Activated naive CD8-positive, alpha-beta T cell treated with anti-CD3 and anti-CD28 coated beads, Interleukin-2, amount 50 U/mL, for 24 hours (primary cell): ENCODE measurements around the gene SYT1.

ENCODE experiments used
- ATAC-seq: fragments of 150-1000 bp; cut with Tn5 transposase; one replicate; pipeline ENCODE4 v1.10.0; 2021
- DNase-seq: peaks from one replicate; pipeline ENCODE4 v3.0.0; 2021
- H3K27ac Mint-ChIP-seq: one replicate; pipeline ENCODE4 v1.8.0; 2021; ENCODE audit warnings: mild to moderate bottlenecking, mixed read lengths
- H3K27me3 Mint-ChIP-seq: one replicate; pipeline ENCODE4 v1.8.0; 2021; ENCODE audit warnings: mixed read lengths
- H3K36me3 Mint-ChIP-seq: one replicate; pipeline ENCODE4 v1.8.0; 2021; ENCODE audit warnings: low read depth, mixed read lengths
- H3K4me1 Mint-ChIP-seq: one replicate; pipeline ENCODE4 v1.8.0; 2021; ENCODE audit warnings: mixed read lengths
- H3K4me3 Mint-ChIP-seq: one replicate; pipeline ENCODE4 v1.8.0; 2021; ENCODE audit warnings: mild to moderate bottlenecking, moderate library complexity, mixed read lengths
- H3K9me3 Mint-ChIP-seq: one replicate; pipeline ENCODE4 v1.8.0; 2021; ENCODE audit warnings: mixed read lengths

Gene SYT1

DNA sequence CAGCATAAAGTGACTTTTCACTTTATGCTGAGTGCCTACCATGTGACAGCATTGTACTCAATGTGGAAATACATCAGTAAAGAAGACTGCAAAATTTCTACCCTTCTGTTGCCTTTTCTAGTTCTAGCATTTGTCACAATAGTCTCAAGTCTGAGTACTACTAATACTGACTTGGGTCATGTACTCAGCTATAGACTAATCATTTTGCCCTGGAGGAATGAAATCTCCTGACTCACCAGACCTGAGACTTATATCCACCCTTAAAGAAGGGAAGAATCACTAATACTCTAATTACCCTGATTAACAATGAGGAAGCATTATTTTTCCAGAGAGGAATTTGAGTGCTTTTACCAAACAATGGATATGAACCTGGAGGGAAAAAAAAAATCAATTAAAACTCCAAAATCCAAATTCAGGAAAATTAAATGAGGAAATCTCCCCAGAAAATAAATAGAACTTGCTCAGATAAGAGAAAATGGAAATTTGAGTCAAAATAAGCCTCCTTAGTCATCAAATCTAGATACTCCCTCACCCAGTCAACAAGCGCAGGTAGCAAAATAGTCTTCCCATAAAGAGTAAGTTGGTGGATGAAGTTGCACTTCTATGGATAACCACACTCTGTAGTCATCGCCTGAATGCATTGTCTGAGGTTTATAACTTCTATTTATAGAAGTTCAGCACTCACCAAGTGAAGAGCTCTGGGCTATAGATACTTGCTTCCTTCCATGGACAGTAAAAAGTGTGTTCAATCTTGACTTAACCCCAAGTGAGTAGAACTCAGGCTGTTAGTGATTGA is 386.6 kb downstream of the SYT1 start:
- peaks cover 10% of the 10 kb centered on the region for H3K9me3 Mint-ChIP-seq
- no peak overlapping the region for H3K27ac Mint-ChIP-seq
- no peak for DNase-seq
- H3K4me1 Mint-ChIP-seq, result no peaks in the 10 kb centered on the region
- H3K36me3 Mint-ChIP-seq, result no peaks in the 10 kb centered on the region
- ATAC-seq, result no peak
- no peaks in the 10 kb centered on the region for H3K27me3 Mint-ChIP-seq
- H3K4me3 Mint-ChIP-seq, result no peak overlapping the region

DNA sequence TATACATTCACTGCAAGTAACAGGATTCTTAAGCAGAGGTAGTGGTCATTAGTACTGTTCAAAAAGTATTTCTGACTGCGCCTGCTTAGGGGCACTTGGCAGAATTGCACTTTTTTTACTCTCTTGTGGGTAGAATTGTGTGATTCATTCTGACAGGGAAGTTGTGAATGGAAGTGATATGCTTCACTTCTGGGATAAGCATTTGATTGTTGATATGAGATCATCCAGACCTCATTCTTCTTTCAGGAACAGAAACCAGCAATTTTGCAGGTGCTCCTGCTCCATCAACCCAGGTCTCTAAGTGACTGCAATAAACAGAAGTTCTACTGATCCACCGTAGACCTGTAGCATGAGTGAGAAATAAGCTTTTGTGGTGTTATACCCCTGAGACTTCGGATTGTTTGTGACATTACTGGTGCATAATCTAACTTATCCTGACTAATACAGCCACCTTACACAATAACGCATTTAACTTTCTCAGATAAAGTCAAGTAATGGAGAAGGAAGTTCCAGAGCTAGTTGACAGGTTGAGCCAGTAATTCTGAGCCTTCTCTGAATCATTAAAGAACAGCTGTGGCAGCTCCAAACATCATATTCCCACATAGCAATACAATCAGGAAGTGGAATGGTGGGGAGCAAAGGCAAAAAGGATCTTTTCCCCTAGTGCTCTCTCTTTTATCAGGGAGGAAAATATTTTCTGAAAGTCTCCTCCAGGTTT is 387.9 kb downstream of the SYT1 start:
- H3K27ac Mint-ChIP-seq, result no peak overlapping the region
- H3K36me3 Mint-ChIP-seq, result no peaks in the 10 kb centered on the region
- H3K4me1 Mint-ChIP-seq, result no peaks in the 10 kb centered on the region
- DNase-seq, result no peak
- ATAC-seq, result no peak
- no peak overlapping the region for H3K4me3 Mint-ChIP-seq
- H3K27me3 Mint-ChIP-seq, result no peaks in the 10 kb centered on the region
- H3K9me3 Mint-ChIP-seq, result peaks cover 10% of the 10 kb centered on the region

DNA sequence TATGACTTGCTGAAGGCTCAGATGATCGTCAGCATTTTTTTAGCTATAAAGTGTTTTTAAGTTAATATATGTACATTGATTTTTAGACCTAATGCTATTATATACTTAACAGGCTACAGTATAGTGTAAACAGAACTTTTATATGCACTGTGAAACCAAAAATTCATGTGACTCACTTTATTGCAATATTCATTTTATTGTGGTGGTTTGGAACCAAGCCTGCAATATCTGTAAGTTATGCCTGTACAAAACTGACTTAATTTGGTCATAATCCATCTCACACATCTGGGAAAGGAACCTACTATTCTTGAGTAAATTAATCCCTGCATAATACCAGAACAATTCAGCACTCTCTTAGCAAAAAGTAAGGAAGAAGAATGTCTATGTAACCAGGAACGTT is 390.7 kb downstream of the SYT1 start:
- no peaks in the 10 kb centered on the region for H3K27me3 Mint-ChIP-seq
- DNase-seq (no peak), ATAC-seq (no peak)
- H3K4me1 Mint-ChIP-seq, result no peaks in the 10 kb centered on the region
- peaks cover 3% of the 10 kb centered on the region for H3K9me3 Mint-ChIP-seq
- no peak overlapping the region for H3K27ac Mint-ChIP-seq
- H3K36me3 Mint-ChIP-seq, result no peaks in the 10 kb centered on the region
- H3K4me3 Mint-ChIP-seq, result no peak overlapping the region

GRCh38 chr12:79260923-79261322 is 396.3 kb downstream of the SYT1 start:
- Mint-ChIP-seq H3K27ac (no peak overlapping the region), H3K4me3 (no peak overlapping the region), H3K9me3 (no peaks in the 10 kb centered on the region)

GRCh38 chr12:79262938-79263337 is 398.4 kb downstream of the SYT1 start:
- no peak overlapping the region for H3K27ac Mint-ChIP-seq
- no peak overlapping the region for H3K4me3 Mint-ChIP-seq
- no peaks in the 10 kb centered on the region for H3K36me3 Mint-ChIP-seq
- no peaks in the 10 kb centered on the region for H3K27me3 Mint-ChIP-seq
- no peak for DNase-seq
- ATAC-seq, result no peak
- no peaks in the 10 kb centered on the region for H3K4me1 Mint-ChIP-seq
- no peaks in the 10 kb centered on the region for H3K9me3 Mint-ChIP-seq

More at GRCh38 chr12:79260923-79261322, 396.3 kb downstream of the SYT1 start:
- H3K27me3 Mint-ChIP-seq, result no peaks in the 10 kb centered on the region
- no peaks in the 10 kb centered on the region for H3K36me3 Mint-ChIP-seq
- DNase-seq, result no peak
- ATAC-seq, result no peak
- no peaks in the 10 kb centered on the region for H3K4me1 Mint-ChIP-seq

GRCh38 chr12:79266343-79267144 is 402.0 kb downstream of the SYT1 start:
- Mint-ChIP-seq H3K27me3 (no peaks in the 10 kb centered on the region), H3K4me3 (no peak overlapping the region), H3K27ac (no peak overlapping the region), H3K4me1 (no peaks in the 10 kb centered on the region), H3K36me3 (no peaks in the 10 kb centered on the region), H3K9me3 (no peaks in the 10 kb centered on the region)
- no peak for ATAC-seq
- DNase-seq, result no peak

- no peak overlapping the region for H3K27ac Mint-ChIP-seq
- ATAC-seq, result no peak
- H3K4me3 Mint-ChIP-seq, result no peak overlapping the region
- H3K36me3 Mint-ChIP-seq, result no peaks in the 10 kb centered on the region
- DNase-seq, result no peak
- H3K4me1 Mint-ChIP-seq, result no peaks in the 10 kb centered on the region
- H3K9me3 Mint-ChIP-seq, result peaks cover 9% of the 10 kb centered on the region
- H3K27me3 Mint-ChIP-seq, result no peaks in the 10 kb centered on the region
Observed at GRCh38 chr12:79267580-79267979, 403.0 kb downstream of the SYT1 start.

DNA sequence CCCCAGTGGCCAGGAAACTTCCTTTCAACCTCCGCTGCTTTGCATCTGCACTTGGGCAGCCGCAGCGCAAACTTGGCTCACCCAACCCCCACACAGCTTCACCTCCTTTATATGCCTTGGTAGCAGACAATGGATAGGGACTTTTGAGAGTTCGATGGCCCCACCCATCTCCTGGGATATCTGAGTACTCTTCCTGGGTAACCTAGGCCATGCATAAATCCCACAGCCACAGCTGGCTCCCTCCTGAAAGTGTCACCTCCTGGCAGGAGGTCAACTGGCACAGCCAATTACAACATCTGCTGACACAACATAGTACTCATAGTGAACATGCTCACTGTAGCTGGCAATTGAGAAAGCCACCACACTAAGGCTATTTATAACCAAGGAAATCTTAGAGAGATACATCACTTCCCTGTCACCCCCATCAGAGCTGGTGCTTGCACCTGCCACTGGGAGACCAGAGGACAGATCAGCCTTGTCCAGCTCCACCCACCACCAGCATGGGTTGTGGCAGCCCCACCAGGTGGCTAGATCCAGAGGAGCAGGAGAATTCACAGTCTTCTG is 410.0 kb downstream of the SYT1 start:
- Mint-ChIP-seq H3K36me3 (no peaks in the 10 kb centered on the region), H3K9me3 (peaks cover 14% of the 10 kb centered on the region), H3K27ac (no peak overlapping the region), H3K4me3 (no peak overlapping the region), H3K4me1 (no peaks in the 10 kb centered on the region), H3K27me3 (no peaks in the 10 kb centered on the region)
- ATAC-seq, result no peak
- no peak for DNase-seq

DNA sequence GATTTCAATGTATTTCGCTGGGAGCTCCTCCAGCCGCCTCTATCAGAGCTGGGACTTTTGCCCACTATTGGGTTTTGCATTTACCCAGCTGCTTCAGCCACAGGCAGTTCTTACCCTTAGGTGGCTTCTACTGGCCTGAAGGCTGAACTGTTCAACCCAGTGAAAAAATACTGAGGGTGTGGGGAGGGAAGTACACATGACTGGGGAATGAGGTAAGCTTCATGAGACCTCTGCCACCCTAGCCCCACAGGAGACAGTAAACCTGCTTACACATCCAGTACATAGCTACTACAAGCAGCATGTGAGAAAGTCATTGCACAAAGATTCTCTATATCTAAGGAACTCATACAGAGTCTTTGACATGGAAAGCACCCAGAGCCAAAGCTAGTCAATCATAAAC is 411.1 kb downstream of the SYT1 start:
- Mint-ChIP-seq H3K36me3 (no peaks in the 10 kb centered on the region), H3K27me3 (no peaks in the 10 kb centered on the region), H3K9me3 (peaks cover 14% of the 10 kb centered on the region), H3K4me3 (no peak overlapping the region), H3K4me1 (no peaks in the 10 kb centered on the region), H3K27ac (no peak overlapping the region)
- ATAC-seq (no peak), DNase-seq (no peak)

- Mint-ChIP-seq H3K4me1 (no peaks in the 10 kb centered on the region), H3K9me3 (peaks cover 3% of the 10 kb centered on the region), H3K4me3 (no peak overlapping the region), H3K27ac (no peak overlapping the region), H3K27me3 (no peaks in the 10 kb centered on the region), H3K36me3 (no peaks in the 10 kb centered on the region)
- ATAC-seq (no peak), DNase-seq (no peak)
Observed at GRCh38 chr12:79283364-79283763, 418.8 kb downstream of the SYT1 start.

GRCh38 chr12:79288911-79289310 is 424.3 kb downstream of the SYT1 start:
- no peaks in the 10 kb centered on the region for H3K9me3 Mint-ChIP-seq
- no peak for DNase-seq
- H3K27me3 Mint-ChIP-seq, result no peaks in the 10 kb centered on the region
- H3K27ac Mint-ChIP-seq, result no peak overlapping the region
- ATAC-seq, result no peak
- H3K4me3 Mint-ChIP-seq, result no peak overlapping the region
- no peaks in the 10 kb centered on the region for H3K36me3 Mint-ChIP-seq
- no peaks in the 10 kb centered on the region for H3K4me1 Mint-ChIP-seq

DNA sequence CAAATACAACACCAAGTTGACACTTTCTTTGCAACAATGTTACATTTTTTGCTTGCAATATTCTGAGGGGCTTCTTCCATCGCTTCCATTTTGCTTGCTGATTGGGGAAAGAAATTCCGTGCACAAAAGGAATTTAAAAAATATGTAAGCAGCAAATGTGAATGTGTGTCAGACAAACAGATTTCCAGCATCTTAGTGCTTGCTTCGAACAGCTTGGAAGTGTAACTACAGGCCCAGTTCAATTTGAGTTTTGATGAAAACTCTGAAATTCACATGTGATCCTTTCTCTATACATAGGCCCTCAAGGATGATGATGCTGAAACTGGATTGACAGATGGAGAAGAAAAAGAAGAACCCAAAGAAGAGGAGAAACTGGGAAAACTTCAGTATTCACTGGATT is 427.1 kb downstream of the SYT1 start:
- no peaks in the 10 kb centered on the region for H3K4me1 Mint-ChIP-seq
- H3K36me3 Mint-ChIP-seq, result no peaks in the 10 kb centered on the region
- no peak overlapping the region for H3K4me3 Mint-ChIP-seq
- no peak overlapping the region for H3K27ac Mint-ChIP-seq
- no peaks in the 10 kb centered on the region for H3K9me3 Mint-ChIP-seq
- DNase-seq, result no peak
- H3K27me3 Mint-ChIP-seq, result no peaks in the 10 kb centered on the region
- ATAC-seq, result no peak

- Mint-ChIP-seq H3K27ac (no peak overlapping the region), H3K4me1 (no peaks in the 10 kb centered on the region), H3K27me3 (no peaks in the 10 kb centered on the region), H3K36me3 (no peaks in the 10 kb centered on the region), H3K9me3 (no peaks in the 10 kb centered on the region), H3K4me3 (no peak overlapping the region)
- ATAC-seq (no peak), DNase-seq (no peak)
Observed at GRCh38 chr12:79294590-79294989, 430.0 kb downstream of the SYT1 start.

DNA sequence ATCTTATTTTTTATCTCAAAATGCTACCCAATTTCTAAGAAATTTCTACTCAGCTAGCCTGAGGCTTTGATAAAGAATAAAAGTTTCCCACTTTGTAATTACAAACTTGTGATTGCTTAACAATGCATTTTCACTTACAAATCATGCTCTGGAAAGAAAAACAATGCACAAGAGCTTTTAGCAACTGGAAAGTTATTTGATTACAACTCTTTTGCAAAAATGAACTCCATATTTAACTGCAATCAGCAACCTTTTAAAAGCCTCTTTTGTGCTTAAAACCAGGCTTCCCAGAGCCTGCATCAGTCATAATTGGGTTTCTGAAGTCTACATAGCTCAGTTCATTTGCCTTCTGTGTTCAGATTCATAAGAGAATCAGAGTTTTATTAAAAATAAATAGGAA is 431.0 kb downstream of the SYT1 start:
- Mint-ChIP-seq H3K27me3 (no peaks in the 10 kb centered on the region), H3K27ac (no peak overlapping the region), H3K36me3 (no peaks in the 10 kb centered on the region), H3K4me3 (no peak overlapping the region), H3K9me3 (no peaks in the 10 kb centered on the region), H3K4me1 (no peaks in the 10 kb centered on the region)
- no peak for ATAC-seq
- DNase-seq, result no peak
